ENCODE data around the gene PADI1.

The PADI1 gene

GRCh38 chr1:17197696-17198095 is 7.2 kb upstream of the PADI1 start:
- Histone ChIP-seq H3K4me3 (ENCODE audit: low read depth in 1 of 2, low read length in 2 of 2) (no peak overlapping the region), H3K27me3 (ENCODE audit: control insufficient read depth in 1 of 2, insufficient read depth in 2 of 2, low read length in 2 of 2) (no peaks in the 10 kb centered on the region), H3K27ac (ENCODE audit: low read depth, low read length) (no peak overlapping the region), H3K9ac (ENCODE audit: low read depth in 1 of 2, low read length in 2 of 2) (no peak overlapping the region), H3K36me3 (ENCODE audit: control insufficient read depth in 1 of 2, insufficient read depth in 2 of 2, low read length in 2 of 2) (no peaks in the 10 kb centered on the region), H3K4me1 (ENCODE audit: control insufficient read depth in 1 of 2, insufficient read depth in 2 of 2, low read length in 2 of 2) (no peaks in the 10 kb centered on the region), H3K9me3 (ENCODE audit: control insufficient read depth in 1 of 2, low read length in 2 of 2) (no peaks in the 10 kb centered on the region)

DNA sequence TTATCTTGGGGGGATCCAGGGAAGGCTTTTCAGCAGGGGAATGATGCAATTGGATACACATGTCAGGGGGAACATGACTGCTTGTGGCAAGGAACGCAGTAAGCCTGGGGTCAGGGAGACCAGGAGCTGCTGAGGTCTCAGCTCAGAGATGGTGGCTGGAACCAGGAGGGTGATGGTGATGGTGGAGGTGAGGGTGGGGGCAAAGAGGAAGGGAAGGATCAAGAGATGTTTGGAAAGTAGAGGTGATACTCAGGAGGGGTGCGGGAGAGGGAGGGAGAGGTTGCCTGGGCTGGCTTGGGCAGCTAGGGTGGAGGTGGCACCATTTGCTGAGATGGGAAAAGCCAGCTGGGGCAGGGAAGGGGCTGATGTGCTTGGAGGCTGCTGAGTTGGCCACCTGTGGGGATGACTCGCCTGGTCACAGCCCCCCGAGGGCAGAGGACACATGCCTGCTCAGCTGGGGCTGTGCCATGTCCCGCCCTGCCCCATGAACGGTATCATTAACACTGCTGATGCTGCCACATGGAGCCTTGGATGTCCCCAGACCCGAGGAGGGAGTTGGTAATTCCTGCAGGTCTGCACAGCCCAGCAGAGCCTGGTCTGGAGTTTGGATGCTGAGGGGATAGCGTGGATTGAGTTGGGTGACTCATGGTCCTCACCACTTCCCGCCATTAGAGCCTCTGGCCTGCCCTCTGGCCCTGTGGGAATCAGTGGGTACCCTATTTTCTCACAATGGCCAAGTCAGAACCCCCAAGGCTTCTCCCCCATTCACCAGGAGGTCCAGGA is 6.3 kb upstream of the PADI1 start:
- Histone ChIP-seq H3K4me3 (ENCODE audit: low read depth in 1 of 2, low read length in 2 of 2) (no peak overlapping the region), H3K9ac (ENCODE audit: low read depth in 1 of 2, low read length in 2 of 2) (no peak overlapping the region), H3K27me3 (ENCODE audit: control insufficient read depth in 1 of 2, insufficient read depth in 2 of 2, low read length in 2 of 2) (no peaks in the 10 kb centered on the region), H3K27ac (ENCODE audit: low read depth, low read length) (no peak overlapping the region), H3K36me3 (ENCODE audit: control insufficient read depth in 1 of 2, insufficient read depth in 2 of 2, low read length in 2 of 2) (no peaks in the 10 kb centered on the region), H3K9me3 (ENCODE audit: control insufficient read depth in 1 of 2, low read length in 2 of 2) (no peaks in the 10 kb centered on the region), H3K4me1 (ENCODE audit: control insufficient read depth in 1 of 2, insufficient read depth in 2 of 2, low read length in 2 of 2) (no peaks in the 10 kb centered on the region)

DNA sequence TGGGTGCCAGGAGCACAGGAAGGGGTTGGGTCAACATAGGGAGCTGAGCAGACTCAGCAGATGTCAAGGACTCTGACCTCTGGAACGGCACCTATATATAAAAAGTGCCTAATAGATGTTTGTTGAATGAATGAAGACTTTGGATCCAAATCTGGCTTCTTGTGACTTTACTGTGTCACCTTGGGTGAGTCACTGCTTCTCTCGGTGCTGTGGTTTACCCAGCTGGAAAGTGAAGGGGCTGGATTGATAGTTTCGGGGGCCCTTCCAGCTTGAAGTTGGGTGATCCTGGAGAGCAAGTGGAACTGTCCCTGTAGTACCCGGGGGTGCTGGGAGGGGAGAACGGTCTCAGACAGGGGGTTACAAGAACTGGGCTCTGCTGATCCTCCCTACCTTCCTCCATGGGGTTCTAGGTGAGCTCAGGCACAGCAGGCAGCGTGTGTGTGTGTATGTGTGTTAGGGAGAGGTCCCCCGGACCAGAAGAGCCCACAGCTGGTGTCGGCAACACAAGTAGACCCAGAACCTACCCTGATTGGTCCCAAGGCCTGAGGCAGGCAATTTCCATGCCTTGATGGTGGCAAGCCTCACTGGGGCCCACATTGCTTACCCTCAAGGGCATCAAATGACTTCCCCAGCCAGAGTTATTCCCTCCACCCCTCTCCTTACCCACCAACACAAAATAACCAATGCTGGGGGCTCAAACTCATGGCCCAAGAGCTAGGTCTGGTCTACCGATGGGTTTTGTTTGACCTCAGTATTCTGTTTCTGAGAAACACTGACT is 5.5 kb upstream of the PADI1 start:
- Histone ChIP-seq H3K27ac (ENCODE audit: low read depth, low read length) (no peak overlapping the region), H3K4me3 (ENCODE audit: low read depth in 1 of 2, low read length in 2 of 2) (no peak overlapping the region), H3K36me3 (ENCODE audit: control insufficient read depth in 1 of 2, insufficient read depth in 2 of 2, low read length in 2 of 2) (no peaks in the 10 kb centered on the region), H3K9me3 (ENCODE audit: control insufficient read depth in 1 of 2, low read length in 2 of 2) (no peaks in the 10 kb centered on the region), H3K9ac (ENCODE audit: low read depth in 1 of 2, low read length in 2 of 2) (no peak overlapping the region), H3K27me3 (ENCODE audit: control insufficient read depth in 1 of 2, insufficient read depth in 2 of 2, low read length in 2 of 2) (no peaks in the 10 kb centered on the region), H3K4me1 (ENCODE audit: control insufficient read depth in 1 of 2, insufficient read depth in 2 of 2, low read length in 2 of 2) (no peaks in the 10 kb centered on the region)

DNA sequence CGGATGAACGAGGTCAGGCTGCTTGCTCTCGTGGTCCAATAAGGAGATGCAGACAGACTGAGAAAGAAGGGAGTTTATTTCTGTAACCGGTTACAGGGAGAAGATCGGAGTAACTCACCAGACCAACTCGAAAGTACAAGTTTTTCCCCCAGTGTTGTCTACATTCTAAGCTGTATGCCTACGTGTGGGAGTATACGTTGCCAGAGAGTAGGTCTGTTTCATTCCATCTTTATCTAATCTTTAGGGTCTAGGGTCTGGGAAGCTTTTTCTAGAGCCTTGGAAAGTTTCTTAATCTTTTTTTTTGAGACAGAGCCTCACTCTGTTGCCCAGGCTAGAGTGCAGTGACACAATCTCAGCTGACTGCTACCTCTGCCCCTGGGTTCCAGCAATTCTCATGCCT is 4.7 kb upstream of the PADI1 start:
- H3K9ac ChIP-seq (ENCODE audit: low read depth in 1 of 2, low read length in 2 of 2), result no peak overlapping the region

DNA sequence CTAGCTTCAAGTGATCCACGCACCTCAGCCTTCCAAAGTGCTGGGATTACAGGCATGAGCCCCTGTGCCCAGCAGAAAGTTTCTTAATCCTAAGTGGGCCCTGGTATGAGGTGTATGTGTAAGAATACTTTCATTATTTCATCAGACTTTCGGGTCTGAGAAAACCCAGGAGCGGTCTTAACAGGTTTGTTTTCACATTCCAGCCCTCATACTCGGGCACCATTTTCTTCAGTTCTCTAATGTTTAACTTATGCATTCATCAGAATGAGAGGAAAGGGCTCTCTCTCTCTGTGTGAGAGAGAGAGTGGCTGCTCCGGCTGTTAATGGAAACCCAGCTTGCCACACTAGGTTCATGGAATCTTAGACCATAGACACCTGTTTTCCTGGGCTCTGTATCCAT is 4.2 kb upstream of the PADI1 start:
- Histone ChIP-seq H3K27ac (ENCODE audit: low read depth, low read length) (no peak overlapping the region), H3K4me3 (ENCODE audit: low read depth in 1 of 2, low read length in 2 of 2) (no peak overlapping the region), H3K27me3 (ENCODE audit: control insufficient read depth in 1 of 2, insufficient read depth in 2 of 2, low read length in 2 of 2) (peaks cover 0 to 3% of the 10 kb centered on the region in 2 donors), H3K9ac (ENCODE audit: low read depth in 1 of 2, low read length in 2 of 2) (no peak overlapping the region), H3K36me3 (ENCODE audit: control insufficient read depth in 1 of 2, insufficient read depth in 2 of 2, low read length in 2 of 2) (no peaks in the 10 kb centered on the region), H3K9me3 (ENCODE audit: control insufficient read depth in 1 of 2, low read length in 2 of 2) (no peaks in the 10 kb centered on the region), H3K4me1 (ENCODE audit: control insufficient read depth in 1 of 2, insufficient read depth in 2 of 2, low read length in 2 of 2) (no peaks in the 10 kb centered on the region)

More for the DNA sequence above, 4.7 kb upstream of the PADI1 start:
- Histone ChIP-seq H3K4me1 (ENCODE audit: control insufficient read depth in 1 of 2, insufficient read depth in 2 of 2, low read length in 2 of 2) (no peaks in the 10 kb centered on the region), H3K9me3 (ENCODE audit: control insufficient read depth in 1 of 2, low read length in 2 of 2) (no peaks in the 10 kb centered on the region), H3K27me3 (ENCODE audit: control insufficient read depth in 1 of 2, insufficient read depth in 2 of 2, low read length in 2 of 2) (peaks cover 0 to 3% of the 10 kb centered on the region in 2 donors), H3K27ac (ENCODE audit: low read depth, low read length) (no peak overlapping the region), H3K36me3 (ENCODE audit: control insufficient read depth in 1 of 2, insufficient read depth in 2 of 2, low read length in 2 of 2) (no peaks in the 10 kb centered on the region), H3K4me3 (ENCODE audit: low read depth in 1 of 2, low read length in 2 of 2) (no peak overlapping the region)

GRCh38 chr1:17201201-17202021 is 3.5 kb upstream of the PADI1 start:
- H3K27me3 ChIP-seq (ENCODE audit: control insufficient read depth in 1 of 2, insufficient read depth in 2 of 2, low read length in 2 of 2), result peaks cover 0 to 3% of the 10 kb centered on the region in 2 donors
- no peaks in the 10 kb centered on the region for H3K9me3 ChIP-seq (ENCODE audit: control insufficient read depth in 1 of 2, low read length in 2 of 2)
- no peak overlapping the region for H3K27ac ChIP-seq (ENCODE audit: low read depth, low read length)
- no peak overlapping the region for H3K9ac ChIP-seq (ENCODE audit: low read depth in 1 of 2, low read length in 2 of 2)
- no peaks in the 10 kb centered on the region for H3K36me3 ChIP-seq (ENCODE audit: control insufficient read depth in 1 of 2, insufficient read depth in 2 of 2, low read length in 2 of 2)
- H3K4me3 ChIP-seq (ENCODE audit: low read depth in 1 of 2, low read length in 2 of 2), result no peak overlapping the region
- no peaks in the 10 kb centered on the region for H3K4me1 ChIP-seq (ENCODE audit: control insufficient read depth in 1 of 2, insufficient read depth in 2 of 2, low read length in 2 of 2)

DNA sequence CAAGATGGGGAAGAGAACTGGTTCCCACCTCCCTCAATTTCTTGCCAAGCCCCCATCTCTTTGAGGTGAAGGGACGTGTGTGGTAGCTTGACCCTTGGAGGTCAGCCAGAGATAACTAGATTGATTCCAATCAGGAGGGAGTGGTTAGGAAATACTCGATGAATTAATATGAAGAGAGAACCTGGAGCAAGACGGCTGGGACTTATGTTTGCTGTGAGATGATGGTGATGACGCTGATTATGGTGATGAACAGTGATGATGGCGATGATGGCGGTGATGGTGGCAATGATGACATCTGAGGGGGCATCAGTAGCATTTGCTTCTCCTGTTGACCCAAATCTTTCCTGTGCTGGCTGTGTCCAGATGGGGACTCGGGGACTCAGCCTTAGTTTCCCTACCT is 724 bp downstream of the PADI1 start:
- H3K4me3 ChIP-seq (ENCODE audit: low read depth in 1 of 2, low read length in 2 of 2), result no peak overlapping the region
- H3K27me3 ChIP-seq (ENCODE audit: control insufficient read depth in 1 of 2, insufficient read depth in 2 of 2, low read length in 2 of 2), result peaks cover 0 to 3% of the 10 kb centered on the region in 2 donors
- H3K9me3 ChIP-seq (ENCODE audit: control insufficient read depth in 1 of 2, low read length in 2 of 2), result no peaks in the 10 kb centered on the region
- no peak overlapping the region for H3K27ac ChIP-seq (ENCODE audit: low read depth, low read length)
- no peak overlapping the region for H3K9ac ChIP-seq (ENCODE audit: low read depth in 1 of 2, low read length in 2 of 2)
- no peaks in the 10 kb centered on the region for H3K36me3 ChIP-seq (ENCODE audit: control insufficient read depth in 1 of 2, insufficient read depth in 2 of 2, low read length in 2 of 2)
- H3K4me1 ChIP-seq (ENCODE audit: control insufficient read depth in 1 of 2, insufficient read depth in 2 of 2, low read length in 2 of 2), result no peaks in the 10 kb centered on the region

GRCh38 chr1:17206196-17206595 is 1.3 kb downstream of the PADI1 start:
- H3K36me3 ChIP-seq (ENCODE audit: control insufficient read depth in 1 of 2, insufficient read depth in 2 of 2, low read length in 2 of 2), result no peaks in the 10 kb centered on the region
- H3K27me3 ChIP-seq (ENCODE audit: control insufficient read depth in 1 of 2, insufficient read depth in 2 of 2, low read length in 2 of 2), result peaks cover 0 to 3% of the 10 kb centered on the region in 2 donors
- no peaks in the 10 kb centered on the region for H3K4me1 ChIP-seq (ENCODE audit: control insufficient read depth in 1 of 2, insufficient read depth in 2 of 2, low read length in 2 of 2)
- no peak overlapping the region for H3K9ac ChIP-seq (ENCODE audit: low read depth in 1 of 2, low read length in 2 of 2)
- H3K9me3 ChIP-seq (ENCODE audit: control insufficient read depth in 1 of 2, low read length in 2 of 2), result no peaks in the 10 kb centered on the region
- H3K4me3 ChIP-seq (ENCODE audit: low read depth in 1 of 2, low read length in 2 of 2), result no peak overlapping the region
- H3K27ac ChIP-seq (ENCODE audit: low read depth, low read length), result no peak overlapping the region

DNA sequence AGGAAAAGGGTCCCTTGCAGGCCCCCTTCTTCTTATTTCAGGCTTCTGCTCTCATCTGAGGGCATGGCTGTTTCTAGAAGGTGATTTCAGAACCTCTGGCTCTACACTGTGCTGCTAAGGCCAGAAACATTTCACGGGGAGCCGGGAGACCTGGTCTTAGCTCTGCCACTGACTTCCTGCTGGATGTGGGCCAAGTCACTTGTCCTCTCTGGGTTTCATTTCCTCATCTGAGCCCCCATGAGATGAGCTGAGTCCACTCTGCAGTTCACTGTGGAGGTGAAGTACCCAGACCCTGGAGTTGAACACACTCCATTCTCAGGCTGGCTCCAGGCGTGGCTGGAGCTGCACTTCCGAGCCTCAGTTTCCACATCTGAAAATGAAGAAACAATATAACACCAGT is 2.1 kb downstream of the PADI1 start:
- peaks cover 0 to 3% of the 10 kb centered on the region in 2 donors for H3K27me3 ChIP-seq (ENCODE audit: control insufficient read depth in 1 of 2, insufficient read depth in 2 of 2, low read length in 2 of 2)
- H3K36me3 ChIP-seq (ENCODE audit: control insufficient read depth in 1 of 2, insufficient read depth in 2 of 2, low read length in 2 of 2), result no peaks in the 10 kb centered on the region
- H3K4me1 ChIP-seq (ENCODE audit: control insufficient read depth in 1 of 2, insufficient read depth in 2 of 2, low read length in 2 of 2), result no peaks in the 10 kb centered on the region
- H3K9me3 ChIP-seq (ENCODE audit: control insufficient read depth in 1 of 2, low read length in 2 of 2), result no peaks in the 10 kb centered on the region
- no peak overlapping the region for H3K27ac ChIP-seq (ENCODE audit: low read depth, low read length)
- no peak overlapping the region for H3K4me3 ChIP-seq (ENCODE audit: low read depth in 1 of 2, low read length in 2 of 2)
- no peak overlapping the region for H3K9ac ChIP-seq (ENCODE audit: low read depth in 1 of 2, low read length in 2 of 2)

GRCh38 chr1:17207540-17207939 is 2.6 kb downstream of the PADI1 start:
- Histone ChIP-seq H3K36me3 (ENCODE audit: control insufficient read depth in 1 of 2, insufficient read depth in 2 of 2, low read length in 2 of 2) (no peaks in the 10 kb centered on the region), H3K4me3 (ENCODE audit: low read depth in 1 of 2, low read length in 2 of 2) (no peak overlapping the region), H3K27me3 (ENCODE audit: control insufficient read depth in 1 of 2, insufficient read depth in 2 of 2, low read length in 2 of 2) (peaks cover 3 to 7% of the 10 kb centered on the region in 2 donors), H3K9ac (ENCODE audit: low read depth in 1 of 2, low read length in 2 of 2) (no peak overlapping the region), H3K4me1 (ENCODE audit: control insufficient read depth in 1 of 2, insufficient read depth in 2 of 2, low read length in 2 of 2) (peaks cover 0 to 2% of the 10 kb centered on the region in 2 donors), H3K27ac (ENCODE audit: low read depth, low read length) (no peak overlapping the region), H3K9me3 (ENCODE audit: control insufficient read depth in 1 of 2, low read length in 2 of 2) (no peaks in the 10 kb centered on the region)

All from duodenal mucosa (tissue), 2 donors.